Pancreas (tissue), 10 donors: Measurements from ENCODE around the gene HAAO. TPM values are rescaled to one million over a fixed set of nuclear protein-coding genes. Genes with fewer than 3 reads are reported as not detected.
A peak's percentile ranks its signal among the peaks of the same experiment; 100 is the strongest.

Source experiments
- ATAC-seq, 4 donors: fragments of 200-7000 bp; cut with Tn5 transposase; one replicate each; pipeline versions ENCODE4 v1.8.0 to v1.9.1; 2020; ENCODE audit warnings: mild to moderate bottlenecking in 4 of 4, moderate library complexity in 4 of 4
- DNase-seq, 6 donors: peaks; one replicate each; pipeline ENCODE4 v3.0.0-alpha.2; 2020
- FAIRE-seq: peaks from 2 replicates; lab custom pipeline; 2012; peaks lifted over from hg19 to GRCh38; lab: Jason Lieb, UNC
- H3K27ac ChIP-seq, 4 donors: fragments of 200-600 bp; sonication (generic); 1 replicate in 3 of 4; 2 replicates in 1 of 4; pipeline versions ENCODE4 v1.5.0 to v1.8.0; 2020
- H3K27me3 ChIP-seq, 4 donors: fragments of 200-600 bp; one replicate each; pipeline ENCODE4 v1.8.0; 2021
- H3K36me3 ChIP-seq, 3 donors: fragments of 200-600 bp; sonication (generic) in 1 of 3; one replicate each; pipeline versions ENCODE4 v1.5.0 to v1.8.0; 2020 to 2021
- H3K4me1 ChIP-seq, 3 donors: fragments of 200-600 bp; one replicate each; pipeline ENCODE4 v1.8.0; 2021
- H3K4me3 ChIP-seq, 4 donors: fragments of 200-600 bp; sonication (generic) in 2 of 4; one replicate each; pipeline versions ENCODE4 v1.5.0 to v1.8.0; 2020 to 2021
- H3K9me3 ChIP-seq, 4 donors: fragments of 200-600 bp; one replicate each; pipeline ENCODE4 v1.8.0; 2021
- CTCF ChIP-seq, 4 donors: fragments of 200-600 bp; sonication (generic) in 3 of 4; IDR thresholded peaks; one replicate each; pipeline versions ENCODE4 v1.5.0 to v1.8.0; 2021; ENCODE audit warnings: antibody characterized with exemption in 4 of 4
- WGBS, 2 donors: extraction: QIAGEN DNeasy Blood & Tissue Kit; methylation state at CpG; one replicate each; pipeline ENCODE4 v1.1.7; 2013; 5-methylcytosine and 5-hydroxymethylcytosine counted together
- intact Hi-C, 3 donors: fragments of 100-400 bp; cut with DNase I; formaldehyde crosslinking; loops; one replicate each; pipeline versions ENCODE4 v1.11.1 to v1.14.2; 2022
- polyA plus RNA-seq, 2 donors: library from polyadenylated mRNA; stranded (reverse); fragments of 200-250 nt; gene quantifications; one replicate each; pipeline ENCODE4 v1.2.3, GENCODE V29; 2013
- total RNA-seq, 6 donors: library from RNA; stranded (reverse); fragmentation: NEBNext Ultra II Directional in 4 of 6; extraction: Animal tissue kit (Norgen Biotek cat#: 25700) in 4 of 6; gene quantifications; one replicate each; pipeline versions ENCODE4 v1.2.1 to v1.2.4, GENCODE V29; 2021 to 2023
- donor health status: healthy with polysubstance abuse.
- donor health status: DM: no; HTN: no; CAD: no; lungs with moderate emphysema.
- donor health status: DM: no; HTN: no; CAD: no.
- donor health status: control.
- donor health status: control.
- donor health status: Bipolar disorder and iron deficiency.
- donor health status: DM: yes; HTN: yes; CAD: no.
- donor health status: DM: no; HTN: no; CAD: no.
- donor health status: DM: no; HTN: no; CAD: no.
- donor health status: DM: yes; HTN: yes; CAD: no.

HAAO gene
- total and polyA plus RNA-seq, 8 donors: 10.9 to 35.4 (median 21.5) TPM

GRCh38 chr2:42795275-42795674 is 2.9 kb upstream of the HAAO start:
- DNase-seq (no peak), ATAC-seq (no peak), FAIRE-seq (no peak)
- no peaks in the 10 kb centered on the region for H3K9me3 ChIP-seq
- WGBS, 2 donors: 88 to 89% methylated on average over 6 of the region's 6 CpGs
- peaks cover 2 to 15% (median 8%) of the 10 kb centered on the region in 3 donors for H3K4me1 ChIP-seq
- H3K4me3 ChIP-seq: peak overlapping the region in 1 of 4 donors; percentile 88
- no peak for TF ChIP-seq CTCF (IDR thresholded peaks at IDR 0.05)
- peak overlapping the region in 2 of 4 donors; percentile 24 to 96 for H3K27ac ChIP-seq
- H3K36me3 ChIP-seq: no peaks in the 10 kb centered on the region
- H3K27me3 ChIP-seq: no peaks in the 10 kb centered on the region
- intact Hi-C loops: no loop called here

GRCh38 chr2:42794271-42795046 is 2.1 kb upstream of the HAAO start:
- Histone ChIP-seq H3K4me1 (peaks cover 2 to 15% (median 8%) of the 10 kb centered on the region in 3 donors), H3K27ac (peak overlapping the region; percentile 12 to 96 (median 92)), H3K9me3 (no peaks in the 10 kb centered on the region), H3K27me3 (no peaks in the 10 kb centered on the region), H3K36me3 (no peaks in the 10 kb centered on the region), H3K4me3 (peak overlapping the region in 3 of 4 donors; percentile 72 to 88 (median 74))
- DNase-seq: peak in 5 of 6 donors; percentile 62 to 73 (median 68)
- intact Hi-C loops: no loop called here
- peak; percentile 18 to 43 (median 24) for TF ChIP-seq CTCF (IDR thresholded peaks at IDR 0.05)
- ATAC-seq: peak; percentile 50 to 73 (median 66)
- FAIRE-seq: no peak
- WGBS, 2 donors: 30 to 34% methylated on average over 8 of the region's 8 CpGs

DNA sequence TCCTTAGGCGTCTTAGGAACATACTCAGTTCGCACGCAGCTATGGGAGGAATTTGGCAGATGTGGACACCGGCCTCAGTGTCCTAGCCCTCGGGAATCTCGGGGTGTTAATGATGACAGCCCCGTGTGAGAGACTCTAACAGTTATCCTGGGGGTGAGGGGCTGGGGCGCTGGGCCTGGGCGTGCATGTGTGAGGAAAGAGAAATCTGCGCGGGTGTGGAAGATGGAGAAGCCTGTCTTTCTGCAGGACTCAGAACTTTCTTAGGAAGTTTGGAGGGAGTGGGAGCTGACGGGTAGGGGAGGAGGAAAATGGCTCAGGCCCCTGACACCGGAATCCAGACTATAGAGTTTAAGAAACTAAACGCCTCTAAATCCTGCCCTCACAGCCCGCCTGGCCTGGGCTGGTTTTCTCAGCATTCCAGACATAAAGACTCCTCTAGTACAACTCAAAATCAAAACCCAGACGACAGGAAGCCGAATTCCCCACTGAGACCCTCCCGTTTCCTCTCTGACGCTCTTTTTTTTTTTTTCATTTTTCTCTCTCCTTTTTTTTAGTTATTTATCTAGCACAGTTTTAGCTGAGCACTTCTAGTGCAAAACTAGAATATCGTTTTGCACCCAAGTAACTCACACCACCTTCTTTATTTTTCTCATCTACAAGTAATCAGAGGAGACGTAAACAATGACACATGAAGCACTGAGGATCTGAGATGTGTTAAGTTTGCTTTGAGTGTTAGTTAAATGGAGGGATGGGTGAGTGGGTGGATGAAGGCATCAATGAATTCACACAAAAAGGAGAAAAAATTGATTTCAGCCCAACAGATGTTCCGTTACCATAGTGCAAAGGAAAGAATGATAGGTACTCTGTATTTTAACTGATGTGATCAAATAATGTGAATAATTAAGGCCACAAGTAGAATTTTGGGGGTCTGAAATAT is 1.2 kb upstream of the HAAO start:
- WGBS, 2 donors: 22 to 26% methylated on average over 22 of the region's 22 CpGs
- no peak for TF ChIP-seq CTCF (IDR thresholded peaks at IDR 0.05)

GRCh38 chr2:42792087-42792582 is 248 bp downstream of the HAAO start:
- DNase-seq (no peak), FAIRE-seq (no peak), ATAC-seq (peak; percentile 0 to 6 (median 4))
- whole genome bisulfite sequencing, 2 donors: 4 to 5% methylated on average over 16 to 18 of the region's 18 CpGs
- Histone ChIP-seq H3K27ac (peak overlapping the region; percentile 88 to 96 (median 92)), H3K4me1 (peaks cover 2 to 15% (median 8%) of the 10 kb centered on the region in 3 donors), H3K4me3 (peak overlapping the region; percentile 56 to 88 (median 73)), H3K27me3 (no peaks in the 10 kb centered on the region), H3K36me3 (no peaks in the 10 kb centered on the region), H3K9me3 (no peaks in the 10 kb centered on the region)
- intact Hi-C loops: no loop called here
- TF ChIP-seq CTCF (IDR thresholded peaks at IDR 0.05): no peak

More for the DNA sequence above, 1.2 kb upstream of the HAAO start:
- no peak for FAIRE-seq
- intact Hi-C loops: no loop called here
- H3K27me3 ChIP-seq: no peaks in the 10 kb centered on the region
- peak overlapping the region; percentile 88 to 96 (median 92) for H3K27ac ChIP-seq
- H3K9me3 ChIP-seq: no peaks in the 10 kb centered on the region
- DNase-seq: peak in 1 of 6 donors; percentile 47
- peaks cover 2 to 15% (median 8%) of the 10 kb centered on the region in 3 donors for H3K4me1 ChIP-seq
- H3K4me3 ChIP-seq: peak overlapping the region; percentile 56 to 88 (median 73)
- no peaks in the 10 kb centered on the region for H3K36me3 ChIP-seq
- ATAC-seq: peak; percentile 10 to 20 (median 15)
